HG03066 (cell line): ENCODE data around the gene UCHL3.
A peak's percentile ranks its signal among the peaks of the same experiment; 100 is the strongest.
"Not testable (repeated sequence)": the region's sequence is repeated elsewhere in the genome, so short reads cannot be mapped to it uniquely, and the experiment has no call there.

Source experiments
- ATAC-seq: cut with Tn5 transposase; IDR thresholded peaks from one replicate; pipeline ENCODE4 v1.9.1; 2021; ENCODE audit warnings: low read depth; ENCODE audit not compliant: unreplicated experiment

The UCHL3 gene

GRCh38 chr13:75545386-75545785, 4.2 kb upstream of the UCHL3 start:
- ATAC-seq, result not testable (repeated sequence)

GRCh38 chr13:75547917-75548316, 1.7 kb upstream of the UCHL3 start:
- no peak for ATAC-seq

GRCh38 chr13:75550159-75550567, 572 bp downstream of the UCHL3 start:
- ATAC-seq, result peak; percentile 6

- ATAC-seq, result no peak
These were observed 4.9 kb downstream of the UCHL3 start for GRCh38 chr13:75554464-75554863.

GRCh38 chr13:75554981-75555380, 5.4 kb downstream of the UCHL3 start:
- ATAC-seq, result no peak

GRCh38 chr13:75555836-75556235, 6.2 kb downstream of the UCHL3 start:
- ATAC-seq, result no peak

GRCh38 chr13:75556961-75557360, 7.4 kb downstream of the UCHL3 start:
- ATAC-seq, result no peak

- no peak for ATAC-seq
These were observed 8.7 kb downstream of the UCHL3 start for GRCh38 chr13:75558145-75558840.

- no peak for ATAC-seq
These were observed 17.1 kb downstream of the UCHL3 start for GRCh38 chr13:75566658-75567057.

- no peak for ATAC-seq
These were observed 20.0 kb downstream of the UCHL3 start for GRCh38 chr13:75569576-75569975.

GRCh38 chr13:75579529-75579928, 29.9 kb downstream of the UCHL3 start:
- ATAC-seq, result no peak

- ATAC-seq, result no peak
These were observed 32.5 kb downstream of the UCHL3 start for GRCh38 chr13:75581874-75582640.

GRCh38 chr13:75583091-75583490, 33.5 kb downstream of the UCHL3 start:
- no peak for ATAC-seq

GRCh38 chr13:75585153-75585552, 35.6 kb downstream of the UCHL3 start:
- ATAC-seq, result no peak

GRCh38 chr13:75587679-75588078, 38.1 kb downstream of the UCHL3 start:
- ATAC-seq, result no peak

GRCh38 chr13:75596657-75597182, 47.1 kb downstream of the UCHL3 start:
- no peak for ATAC-seq

GRCh38 chr13:75600371-75600770, 50.8 kb downstream of the UCHL3 start:
- no peak for ATAC-seq

- no peak for ATAC-seq
These were observed 53.4 kb downstream of the UCHL3 start for GRCh38 chr13:75603038-75603437.

GRCh38 chr13:75607447-75607846, 57.9 kb downstream of the UCHL3 start:
- no peak for ATAC-seq

- ATAC-seq, result no peak
These were observed 60.9 kb downstream of the UCHL3 start for GRCh38 chr13:75610466-75610865.

GRCh38 chr13:75612354-75612753, 62.8 kb downstream of the UCHL3 start:
- no peak for ATAC-seq

- ATAC-seq, result no peak
These were observed 67.6 kb downstream of the UCHL3 start for GRCh38 chr13:75617230-75617629.
